T-helper 2 cell (primary cell): ENCODE measurements around the gene PARD3B.

Experiments used
- DNase-seq, 5 experiments: peaks; one replicate each; pipeline versions ENCODE4 v3.0.0 to v3.0.0-alpha.2; 2012 to 2022

The PARD3B gene

DNA sequence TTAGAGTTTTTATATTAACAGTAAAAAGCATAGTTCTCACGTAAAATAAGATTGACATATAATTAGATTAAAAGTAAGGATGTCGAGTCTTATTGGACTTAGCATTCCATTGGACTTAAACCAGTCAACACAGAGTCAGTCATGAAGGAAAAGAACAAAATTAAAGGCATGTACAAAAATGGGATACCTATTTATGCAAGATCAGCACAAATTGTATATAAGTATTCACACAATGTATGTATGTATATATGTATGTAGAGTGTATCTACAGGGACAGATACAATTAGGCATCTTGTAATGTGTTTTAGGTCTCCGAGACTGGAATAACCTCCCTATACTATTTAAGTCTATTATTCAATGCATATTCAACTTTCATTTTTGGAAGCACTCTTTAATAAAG lies 419.1 kb downstream of the PARD3B start:
- DNase-seq, result no peak

DNA sequence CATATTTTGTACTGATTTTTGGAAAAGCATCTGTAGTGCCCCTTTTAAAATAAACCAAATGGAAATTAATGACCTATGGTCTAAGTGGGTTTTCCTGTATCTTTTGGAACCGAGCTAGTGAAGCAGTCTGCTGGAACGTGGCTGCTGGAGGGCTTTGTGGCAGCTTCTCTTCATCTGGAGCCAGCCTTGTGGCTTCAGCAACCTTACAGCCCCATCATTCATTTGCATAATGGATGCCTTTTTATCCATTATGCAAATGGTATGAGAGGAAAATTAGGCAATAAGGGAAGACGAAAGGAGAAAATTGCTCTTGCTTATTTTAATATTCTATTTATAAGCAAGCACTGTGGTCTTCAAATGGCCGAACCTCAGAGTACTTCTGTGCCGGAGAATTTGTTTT lies 421.0 kb downstream of the PARD3B start:
- no peak for DNase-seq

DNA sequence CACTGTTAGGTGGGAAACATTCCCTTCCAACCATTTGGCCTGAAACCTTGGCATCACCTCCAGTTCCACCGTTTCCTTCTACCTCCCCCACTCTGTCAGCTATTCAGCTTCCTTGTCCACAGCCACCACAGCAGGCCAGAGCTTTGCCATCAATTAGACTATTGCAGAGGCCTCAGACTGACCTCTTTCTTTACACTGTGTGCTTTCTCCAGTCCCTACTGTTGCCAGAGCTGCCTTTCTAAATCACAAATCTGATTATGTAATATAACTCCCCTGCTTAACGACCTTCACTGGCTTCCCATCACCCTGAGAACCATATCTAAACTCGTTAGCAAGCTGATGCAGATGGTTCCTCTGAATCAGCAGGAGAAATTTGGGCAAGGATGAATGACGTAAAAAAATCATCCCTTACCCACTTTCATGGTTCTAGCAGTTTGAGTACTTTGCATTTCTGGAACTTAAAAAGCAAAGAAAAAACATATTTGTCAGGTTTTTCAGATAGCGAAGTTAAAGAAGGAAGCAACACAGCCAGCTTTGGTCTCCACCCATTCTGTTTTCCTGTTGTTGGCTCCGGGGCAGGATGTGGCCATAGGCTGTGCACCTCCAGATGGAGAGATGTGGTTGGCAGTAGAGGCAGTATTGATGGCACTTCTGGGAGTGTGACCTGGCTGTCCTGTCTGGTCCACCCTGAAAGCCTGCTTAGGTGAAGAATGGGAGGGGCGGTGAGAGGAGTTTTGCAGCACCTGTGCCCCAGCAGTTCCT lies 422.1 kb downstream of the PARD3B start:
- DNase-seq, result peak in 3 of 5 experiments; percentile 12 to 94 (median 48)

DNA sequence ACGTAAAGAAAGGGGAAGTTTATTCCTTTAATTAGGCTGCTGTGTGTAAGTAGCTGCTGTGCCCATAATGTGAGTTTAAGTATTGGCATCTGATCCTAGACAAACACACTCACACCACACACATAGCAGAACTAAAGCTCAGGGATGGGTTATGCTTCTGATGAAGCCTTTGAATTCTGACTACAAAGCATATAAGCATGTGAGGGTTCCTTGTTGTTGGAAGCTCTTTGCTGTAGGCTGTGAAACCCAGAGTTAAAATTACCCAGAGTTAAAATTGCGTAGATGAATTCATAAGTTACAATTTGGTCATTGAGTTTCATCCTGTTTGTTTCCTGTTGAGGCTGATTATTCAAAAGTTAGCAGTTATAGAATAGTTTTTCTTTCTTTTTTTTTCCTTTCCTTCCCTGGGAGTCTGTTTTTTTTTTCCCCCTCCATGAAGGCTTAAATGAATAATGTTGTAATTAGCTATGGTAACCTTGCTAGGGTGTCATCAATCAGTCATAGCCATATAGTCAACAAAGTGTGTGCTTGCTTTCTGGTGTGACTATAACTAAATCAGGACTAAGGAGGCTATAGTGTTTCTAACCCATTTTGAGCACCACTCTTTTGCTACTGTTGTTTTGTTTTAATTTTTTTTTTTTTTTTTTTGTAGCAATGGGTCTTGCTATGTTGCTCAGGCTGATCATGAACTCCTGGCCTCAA lies 426.1 kb downstream of the PARD3B start:
- peak in 1 of 5 experiments; percentile 27 for DNase-seq

DNA sequence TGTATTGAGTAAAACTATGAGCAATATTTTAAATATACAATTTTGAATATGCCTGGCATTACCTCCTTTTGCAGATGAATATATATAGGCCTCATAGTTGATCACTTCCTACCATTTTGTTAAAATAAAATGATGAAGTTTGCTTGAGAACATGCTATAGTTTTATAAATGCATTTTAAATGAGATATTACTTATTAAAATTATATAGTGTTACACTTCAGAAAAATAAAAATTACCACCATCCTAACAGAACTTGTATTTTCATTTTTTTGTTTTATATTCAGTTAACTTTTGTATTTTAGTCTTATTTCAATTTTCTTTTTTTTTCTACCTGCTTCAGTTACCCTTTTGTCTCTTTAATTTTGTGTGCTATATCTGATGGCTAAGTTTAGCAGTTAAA lies 426.9 kb downstream of the PARD3B start:
- no peak for DNase-seq

DNA sequence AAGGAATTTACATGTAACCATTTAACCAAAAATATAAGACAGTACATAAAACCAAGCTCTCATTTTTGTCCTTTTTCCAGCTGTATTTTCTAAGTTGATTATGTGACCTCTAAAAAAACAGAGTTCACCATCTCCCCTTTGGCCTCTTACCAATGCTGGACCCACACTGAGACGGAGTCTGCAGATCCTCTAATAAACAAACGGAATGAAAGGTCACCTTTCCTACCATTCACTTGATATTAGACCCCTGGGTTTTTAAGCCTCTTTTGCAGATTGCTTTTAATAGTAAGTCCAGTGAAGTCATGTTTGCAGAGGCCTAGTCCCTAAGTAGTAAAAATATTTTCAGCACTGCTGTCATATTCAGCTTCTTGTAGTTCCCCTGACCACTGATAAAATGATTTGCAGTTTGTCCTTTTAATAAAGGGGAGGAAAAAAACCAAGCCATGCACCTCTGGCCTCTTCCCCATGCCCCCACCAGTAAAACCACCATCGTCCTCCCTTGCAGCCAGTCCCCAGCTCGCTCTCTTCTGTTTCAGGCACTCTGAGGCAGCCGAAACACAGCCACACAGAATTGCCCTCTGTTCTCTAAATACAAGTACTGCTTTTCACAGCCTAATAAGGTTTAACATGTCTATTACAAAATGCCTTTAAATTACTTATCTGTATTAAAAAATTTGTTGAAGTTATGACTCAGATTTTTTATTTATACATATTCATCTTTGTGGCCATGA lies 427.5 kb downstream of the PARD3B start:
- no peak for DNase-seq

DNA sequence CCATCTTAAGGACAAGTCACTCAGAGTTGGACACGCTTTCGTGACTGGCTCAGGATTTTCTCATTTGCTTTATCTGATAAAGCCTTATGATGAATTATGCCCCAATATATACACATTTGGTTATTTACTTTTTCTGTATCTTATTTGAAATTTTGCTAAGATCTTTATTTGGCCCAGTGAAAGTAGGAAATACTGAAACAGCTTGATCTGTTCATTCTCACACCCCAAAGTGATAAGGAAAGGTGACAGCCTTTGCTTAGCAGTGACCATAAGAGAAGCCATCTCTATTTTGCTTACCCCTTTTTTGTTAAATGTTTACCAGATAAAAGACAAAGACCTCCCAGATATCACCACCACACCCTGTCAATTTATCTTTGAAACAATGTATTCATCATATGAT lies 428.3 kb downstream of the PARD3B start:
- DNase-seq, result no peak

DNA sequence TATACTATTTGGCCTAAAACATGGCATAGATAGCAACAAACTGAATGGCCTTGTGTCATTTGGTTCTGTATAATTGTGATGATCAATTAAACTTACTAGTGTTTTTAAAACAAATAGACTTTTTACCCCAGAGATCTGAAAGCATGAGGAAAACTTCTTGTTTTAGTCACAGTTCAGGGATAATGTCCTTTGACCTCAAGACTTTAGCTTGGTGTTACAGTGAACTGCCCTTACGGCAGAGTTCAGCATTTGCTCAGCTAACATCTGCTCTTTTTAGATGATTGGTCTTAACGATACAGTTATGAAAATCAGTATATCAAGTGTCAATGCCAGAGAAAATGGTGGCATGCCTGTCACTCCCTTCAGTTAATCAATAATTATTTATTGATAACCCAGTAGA lies 429.2 kb downstream of the PARD3B start:
- DNase-seq, result no peak

DNA sequence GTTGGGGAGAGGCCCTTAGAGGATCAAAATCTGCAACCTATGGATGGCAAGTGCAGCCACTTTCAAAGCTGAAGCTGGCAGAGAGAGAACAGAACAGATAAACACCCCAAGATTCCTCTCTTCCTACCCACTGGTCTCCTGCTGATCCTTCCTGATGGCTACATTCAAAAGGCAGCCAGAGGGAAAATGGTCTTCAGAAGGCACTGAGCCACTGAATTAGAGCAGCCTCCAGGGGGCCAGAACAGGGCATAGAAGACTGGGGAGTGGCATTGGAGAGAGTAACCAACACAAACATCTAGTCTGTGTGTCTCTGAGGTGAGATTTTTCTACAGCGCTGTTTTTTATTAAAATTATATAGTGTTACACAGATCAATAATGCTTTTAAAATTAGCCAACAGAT lies 432.6 kb downstream of the PARD3B start:
- DNase-seq, result no peak

DNA sequence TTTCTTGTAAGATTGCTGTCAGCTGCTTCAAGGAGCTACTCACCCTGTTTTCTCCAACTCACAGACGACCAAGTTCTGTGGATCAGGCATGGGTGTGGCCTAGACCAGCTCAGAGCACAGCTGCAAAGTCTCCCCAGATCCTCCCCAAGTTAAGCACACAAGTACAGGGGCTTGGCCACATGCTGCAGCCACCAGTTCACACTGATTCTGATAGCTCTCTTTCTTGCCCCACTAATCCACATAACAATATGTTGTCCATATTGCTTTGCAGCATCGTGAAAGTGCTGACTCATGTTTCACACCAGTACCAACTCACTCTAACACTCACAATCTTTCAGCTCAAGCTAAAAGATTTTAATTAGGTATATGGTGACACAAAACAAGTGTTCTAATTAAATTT lies 437.0 kb downstream of the PARD3B start:
- DNase-seq, result peak in 1 of 5 experiments; percentile 57

DNA sequence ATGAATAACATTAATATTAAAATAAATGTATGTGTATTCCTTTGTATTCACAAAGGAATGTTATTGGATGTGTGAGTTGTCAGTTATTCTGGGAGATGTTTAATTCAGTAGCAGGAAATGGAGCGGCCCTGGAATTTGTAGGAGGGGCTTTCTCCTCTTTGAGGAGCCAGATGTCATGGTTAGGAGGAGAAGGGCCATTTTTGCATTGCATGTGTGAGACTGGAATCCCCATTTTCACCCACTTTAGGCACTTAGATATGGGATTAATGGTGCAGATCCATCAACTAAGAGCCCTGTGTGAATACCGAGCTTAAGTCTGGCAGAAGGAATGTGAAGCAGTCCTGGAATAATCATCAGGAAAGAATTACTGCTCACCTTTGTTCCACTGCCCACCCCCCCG lies 439.2 kb downstream of the PARD3B start:
- DNase-seq, result no peak

DNA sequence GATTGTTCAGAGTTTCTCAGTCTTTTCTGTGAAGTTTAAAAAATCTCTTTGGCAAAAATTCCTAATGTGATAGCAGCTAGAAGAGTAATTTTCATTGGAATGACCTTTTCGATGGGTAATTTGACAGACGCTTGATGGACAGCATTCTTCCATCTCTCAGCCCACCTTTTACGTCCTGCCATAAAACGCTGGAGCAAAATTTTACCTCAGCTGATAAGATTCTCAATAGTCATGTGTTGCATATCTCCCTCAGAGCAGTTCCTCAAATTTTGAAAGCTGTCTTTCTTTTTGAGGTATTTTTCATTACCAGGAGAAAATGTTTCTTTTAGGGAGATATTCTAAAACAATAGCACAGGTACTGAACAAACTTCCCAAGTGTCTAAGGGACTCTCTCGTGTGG lies 441.4 kb downstream of the PARD3B start:
- no peak for DNase-seq

DNA sequence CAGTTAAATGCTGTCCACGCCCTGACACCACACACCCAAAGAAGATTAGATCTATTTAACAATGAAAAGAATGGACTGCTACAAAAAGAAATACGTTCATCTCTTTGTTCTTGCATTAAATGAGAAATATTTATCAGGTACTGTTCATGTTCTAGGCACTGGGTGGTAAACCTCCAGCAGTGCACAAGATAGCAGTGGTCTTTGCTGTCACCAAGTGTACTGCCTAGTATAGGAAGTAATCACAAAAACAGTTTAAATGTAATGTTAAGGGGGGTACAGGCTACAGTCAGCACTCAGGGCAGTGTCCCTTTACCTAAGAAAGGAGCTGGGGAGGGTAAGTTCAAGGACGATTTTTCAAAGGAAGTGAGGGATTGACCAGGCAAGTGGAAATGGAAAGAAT lies 443.6 kb downstream of the PARD3B start:
- DNase-seq, result peak in 1 of 5 experiments; percentile 14

DNA sequence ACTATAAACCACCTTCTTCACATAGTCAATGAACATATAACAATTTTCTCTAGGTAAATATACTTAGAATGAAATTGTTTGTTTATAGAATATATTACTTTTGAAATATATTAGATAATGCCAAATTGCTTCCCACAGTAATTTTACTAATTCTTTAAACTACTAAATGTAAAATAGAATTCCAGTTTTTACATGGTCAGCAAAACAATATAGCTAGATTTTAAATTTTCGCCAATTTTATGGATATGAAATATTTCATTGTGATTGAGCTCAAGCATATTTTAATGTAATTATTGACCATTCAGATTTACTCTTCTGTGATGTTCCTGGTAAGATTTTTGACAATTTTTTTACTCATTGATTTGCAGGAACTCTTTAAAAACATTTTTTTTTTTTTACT lies 444.6 kb downstream of the PARD3B start:
- no peak for DNase-seq

DNA sequence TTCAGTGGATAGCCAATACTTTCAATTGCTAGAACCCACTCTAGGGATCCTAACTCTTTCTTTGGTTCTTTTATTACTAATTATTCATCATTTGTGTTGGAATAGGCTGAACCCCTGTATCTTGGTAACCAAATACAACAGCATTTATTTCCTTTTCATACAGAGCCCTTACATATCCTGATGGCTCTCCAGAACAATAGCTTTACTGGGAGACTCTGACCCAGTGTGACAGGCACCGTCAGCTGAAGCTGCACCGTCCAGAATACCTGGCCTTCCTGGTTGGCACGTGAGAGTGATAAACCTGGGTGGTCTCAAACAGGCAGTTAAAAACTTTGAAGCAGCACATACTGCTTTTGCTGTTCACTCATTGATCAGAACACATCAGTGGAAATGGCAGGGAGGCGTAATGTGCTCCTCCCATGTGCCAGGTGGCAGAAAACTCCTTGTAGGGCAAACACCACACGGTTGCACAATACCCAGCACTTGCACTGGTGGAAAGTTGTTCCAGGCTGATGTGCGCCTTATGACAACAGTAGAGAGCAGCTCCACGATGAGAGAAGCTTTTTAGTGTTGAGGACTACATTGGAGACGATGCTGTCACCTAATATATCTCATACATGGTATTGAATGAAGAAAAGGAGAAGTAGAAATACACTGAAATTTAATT lies 456.2 kb downstream of the PARD3B start:
- no peak for DNase-seq

DNA sequence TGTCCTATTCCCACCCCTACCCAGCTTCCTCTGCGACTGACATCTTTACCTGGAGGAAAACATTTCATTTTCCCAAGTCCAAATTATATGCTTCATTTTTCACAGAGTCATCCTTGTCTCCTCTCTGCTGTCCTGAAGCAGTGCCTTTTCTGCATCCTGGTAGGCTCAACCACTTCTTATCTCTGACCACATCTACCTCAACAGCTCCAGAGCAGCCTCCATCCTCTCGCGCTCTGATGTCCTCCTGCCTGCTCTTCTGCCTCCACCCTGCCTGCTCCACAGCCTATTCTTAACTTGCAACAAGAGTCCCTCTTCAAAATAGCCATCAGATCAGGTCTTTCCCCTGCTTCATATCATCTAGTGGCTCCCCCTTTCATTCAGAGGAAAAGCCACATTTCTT lies 457.1 kb downstream of the PARD3B start:
- DNase-seq, result peak in 1 of 5 experiments; percentile 86

DNA sequence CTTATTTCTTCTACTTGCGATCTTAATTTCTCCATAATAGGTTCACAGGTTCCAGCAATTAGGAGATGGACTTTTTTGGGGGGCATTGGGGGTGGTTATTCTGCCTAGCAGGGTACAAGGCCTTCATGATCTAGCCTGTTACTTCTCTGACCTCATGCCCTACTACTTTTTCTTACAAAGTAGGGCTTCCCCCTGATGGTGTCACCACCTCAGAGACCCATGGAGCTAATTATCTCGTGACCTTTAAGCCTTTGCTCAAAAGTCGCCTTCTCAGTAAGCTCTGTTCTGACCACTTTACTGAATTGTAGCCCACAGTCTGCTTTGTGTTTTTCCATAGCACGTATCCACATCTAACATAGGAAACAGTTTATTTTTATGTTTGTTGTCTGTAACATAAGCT lies 458.0 kb downstream of the PARD3B start:
- peak in 1 of 5 experiments; percentile 8 for DNase-seq

DNA sequence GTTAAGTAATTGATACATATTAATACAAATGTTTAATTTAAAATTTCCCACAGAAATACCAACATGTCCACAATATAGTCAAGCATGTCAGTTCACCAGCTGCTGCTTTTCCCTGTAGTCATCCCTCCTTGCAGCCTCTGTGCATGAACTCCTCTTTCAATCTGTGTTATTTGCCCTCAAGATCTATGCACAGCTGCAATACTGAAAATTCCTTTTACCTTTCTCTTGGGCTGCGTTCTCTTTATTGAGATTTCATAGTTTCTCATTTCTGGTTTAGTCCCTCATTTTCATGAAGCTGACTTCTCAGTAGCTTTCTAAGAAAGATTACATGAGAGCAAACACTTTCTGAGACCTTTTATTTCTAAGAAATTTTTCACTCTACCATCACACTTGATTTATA lies 464.9 kb downstream of the PARD3B start:
- no peak for DNase-seq

DNA sequence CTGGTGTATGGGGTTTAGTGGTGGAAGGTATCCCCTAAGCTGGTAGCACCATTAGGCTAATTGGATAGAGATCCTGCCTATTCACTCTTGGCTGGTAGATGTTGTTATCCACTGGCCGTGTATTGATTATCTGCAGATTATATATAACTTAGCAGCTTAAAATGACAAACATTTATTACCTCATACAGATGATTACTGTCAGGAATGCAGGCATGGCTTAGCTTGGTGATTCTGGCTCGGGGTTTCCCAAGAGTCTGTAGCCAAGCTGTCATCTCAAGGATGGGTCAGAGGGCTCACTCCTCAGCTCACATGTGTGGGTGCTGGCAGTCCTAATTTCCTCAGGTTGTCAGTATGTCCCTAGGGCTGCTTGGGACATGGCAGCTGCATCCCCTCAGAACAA lies 465.8 kb downstream of the PARD3B start:
- no peak for DNase-seq

DNA sequence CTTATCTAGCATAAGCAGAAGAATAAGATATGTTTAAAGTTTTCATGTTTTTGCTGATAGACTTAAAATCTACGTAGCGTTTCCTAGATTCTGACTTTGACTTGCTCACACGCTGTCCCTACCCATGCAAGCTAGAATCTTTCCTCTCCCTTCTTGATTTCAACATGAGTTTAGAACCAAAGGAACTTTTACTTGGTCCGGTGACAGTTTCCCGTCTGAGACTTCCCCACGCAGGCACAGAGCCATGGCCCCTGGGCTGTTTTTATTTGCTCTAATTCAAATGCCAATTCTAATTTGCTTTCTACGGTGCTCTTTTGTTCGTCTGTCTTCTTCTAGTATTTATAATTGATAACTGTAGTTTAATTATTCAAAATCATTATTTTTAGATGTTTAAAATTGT lies 467.7 kb downstream of the PARD3B start:
- DNase-seq, result no peak

DNA sequence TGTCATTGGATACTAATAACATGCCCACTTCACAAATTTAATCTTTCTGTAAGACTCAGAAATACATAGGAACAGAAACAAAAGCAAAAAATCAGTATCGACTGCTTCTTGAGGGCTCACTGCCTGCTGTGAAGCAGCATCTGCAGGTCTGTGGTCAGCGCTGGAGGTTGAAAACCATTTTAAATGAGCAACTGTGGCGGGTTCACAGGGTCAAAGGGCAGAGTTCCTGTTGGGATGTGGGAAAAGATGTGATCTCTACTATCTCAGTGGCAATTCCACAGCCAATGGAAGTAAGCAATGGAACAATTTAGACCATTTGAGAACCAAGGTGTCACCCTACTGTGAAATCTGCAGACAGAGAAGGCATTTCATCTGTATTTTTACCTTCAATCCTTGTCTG lies 468.3 kb downstream of the PARD3B start:
- no peak for DNase-seq

DNA sequence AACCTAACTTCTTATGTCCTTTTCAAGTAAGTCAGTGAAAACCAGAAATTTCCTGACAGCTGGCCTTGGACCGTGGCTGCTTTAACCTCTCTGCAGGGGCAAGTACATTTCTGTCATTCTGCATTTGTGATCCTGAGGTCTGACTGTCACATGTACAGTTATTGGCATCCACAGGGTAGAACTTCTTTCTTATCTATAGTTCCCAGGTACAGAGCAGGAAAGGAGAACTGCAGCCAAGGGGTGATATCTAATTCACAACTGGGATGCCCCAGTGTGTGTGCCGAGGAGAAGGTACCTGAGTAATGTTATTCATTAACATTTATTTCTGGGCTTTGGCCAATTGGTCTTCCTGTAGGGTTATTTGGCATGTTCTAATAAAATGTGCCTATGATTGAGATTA lies 468.9 kb downstream of the PARD3B start:
- DNase-seq, result no peak

DNA sequence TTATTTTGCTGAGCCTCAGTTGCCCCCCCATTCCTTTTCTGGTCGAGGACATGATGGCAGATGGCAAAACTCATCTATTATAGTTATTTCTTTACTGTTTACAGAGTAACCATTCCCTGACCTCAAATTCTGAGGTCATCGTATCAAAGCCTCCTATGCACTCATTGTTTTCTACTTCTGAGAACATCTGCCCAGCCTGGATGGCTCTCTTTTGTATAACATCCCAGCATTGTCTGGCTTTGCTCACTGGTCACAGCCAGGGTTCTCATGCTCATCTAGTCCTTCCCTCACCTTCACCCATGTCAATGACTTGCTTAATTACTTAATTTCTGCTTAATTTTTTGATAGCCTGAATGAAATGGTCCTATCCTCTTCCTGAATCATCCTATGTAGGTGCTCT lies 472.1 kb downstream of the PARD3B start:
- DNase-seq, result no peak
